Stimulated activated CD4-positive, alpha-beta T cell treated with anti-CD3 and anti-CD28 coated beads, Interleukin-4, amount 100 ng/mL, for 48 hours (primary cell): ENCODE results near the gene COIL.

ENCODE experiments used
- DNase-seq, 2 donors: peaks; one replicate each; pipeline ENCODE4 v3.0.0-alpha.2; 2020; ENCODE audit warnings: low read depth in 2 of 2

Gene COIL

DNA sequence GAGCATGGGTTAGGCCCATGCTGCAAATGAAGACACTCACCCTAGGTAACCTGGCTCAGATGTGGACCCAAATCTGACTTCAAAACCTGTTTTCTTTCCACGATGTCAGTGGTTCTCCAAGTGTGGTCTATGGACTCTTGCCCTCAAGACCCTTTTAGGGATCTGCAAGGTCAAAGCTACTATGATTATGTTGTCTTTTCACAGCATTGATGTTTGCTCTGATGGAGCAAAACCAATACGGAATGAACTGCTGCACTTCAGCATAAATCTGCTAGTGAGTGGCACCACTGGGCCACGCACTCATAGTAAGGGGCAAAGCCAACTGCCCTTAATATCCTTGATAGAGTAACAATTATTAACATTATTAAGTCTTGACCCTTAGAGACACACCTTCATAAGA lies 25.4 kb downstream of the COIL start:
- DNase-seq = no peak

DNA sequence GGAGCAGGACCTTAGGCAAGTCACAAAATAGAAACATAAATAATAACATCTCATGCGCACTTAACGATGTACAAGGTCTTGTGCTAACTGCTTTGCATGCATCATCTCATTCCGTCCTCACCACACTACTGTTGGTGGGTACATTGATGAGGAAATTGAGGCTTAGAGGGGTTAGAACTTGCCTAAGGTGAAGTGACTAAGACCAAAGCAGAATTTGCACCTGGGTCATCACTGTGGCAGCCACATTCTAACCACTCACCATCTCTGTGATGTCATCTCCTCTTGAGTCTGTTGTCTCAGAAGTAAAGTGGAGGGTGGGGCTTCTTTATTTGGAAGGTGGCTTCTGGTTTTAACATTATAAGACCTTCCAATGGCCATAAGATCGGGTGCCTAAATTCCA lies 26.6 kb downstream of the COIL start:
- no peak for DNase-seq

DNA sequence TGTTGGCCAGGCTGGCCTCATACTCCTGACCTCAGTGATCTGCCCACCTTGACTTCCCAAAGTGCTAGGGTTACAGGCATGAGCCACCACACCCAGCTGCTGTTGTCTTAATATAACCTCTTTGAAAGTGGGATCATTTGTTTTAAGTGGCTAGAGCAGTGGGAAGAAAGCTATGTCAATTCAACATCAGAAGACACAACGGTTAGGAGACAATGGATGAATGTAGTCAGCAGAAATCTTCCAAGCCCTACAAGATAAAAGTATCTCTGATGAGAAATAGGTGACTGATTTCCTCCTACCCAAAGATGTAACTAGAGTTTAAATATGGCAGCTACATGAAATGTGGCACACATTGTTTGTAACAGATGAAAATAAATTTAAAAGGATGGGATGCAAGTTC lies 27.0 kb downstream of the COIL start:
- DNase-seq = no peak

DNA sequence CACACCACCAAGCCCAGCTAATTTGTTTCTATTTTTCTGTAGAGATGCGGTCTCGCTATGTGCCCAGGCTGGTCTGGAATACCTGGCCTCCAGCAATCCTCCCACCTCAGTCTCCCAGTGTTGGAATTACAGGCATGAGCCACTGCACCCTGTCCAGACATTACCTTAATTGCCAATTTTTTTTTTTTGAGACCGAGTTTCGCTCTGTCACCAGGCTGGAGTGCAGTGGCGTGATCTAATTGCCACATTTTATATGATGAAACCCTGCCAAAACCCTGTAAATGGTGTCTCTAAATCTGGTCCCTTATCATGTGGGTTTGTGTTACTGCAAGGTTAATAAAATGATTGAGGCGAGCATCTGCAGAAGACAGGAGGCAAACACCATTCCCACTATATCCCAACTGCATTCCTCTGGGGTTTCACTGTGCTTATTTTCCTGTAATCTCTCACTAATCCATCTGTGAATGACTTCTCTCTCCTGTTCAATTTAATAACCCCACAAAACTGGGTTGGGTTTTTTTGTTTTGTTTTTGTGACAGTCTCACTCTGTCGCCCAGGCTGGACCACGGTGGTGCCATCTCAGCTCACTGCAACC lies 27.6 kb downstream of the COIL start:
- no peak for DNase-seq

DNA sequence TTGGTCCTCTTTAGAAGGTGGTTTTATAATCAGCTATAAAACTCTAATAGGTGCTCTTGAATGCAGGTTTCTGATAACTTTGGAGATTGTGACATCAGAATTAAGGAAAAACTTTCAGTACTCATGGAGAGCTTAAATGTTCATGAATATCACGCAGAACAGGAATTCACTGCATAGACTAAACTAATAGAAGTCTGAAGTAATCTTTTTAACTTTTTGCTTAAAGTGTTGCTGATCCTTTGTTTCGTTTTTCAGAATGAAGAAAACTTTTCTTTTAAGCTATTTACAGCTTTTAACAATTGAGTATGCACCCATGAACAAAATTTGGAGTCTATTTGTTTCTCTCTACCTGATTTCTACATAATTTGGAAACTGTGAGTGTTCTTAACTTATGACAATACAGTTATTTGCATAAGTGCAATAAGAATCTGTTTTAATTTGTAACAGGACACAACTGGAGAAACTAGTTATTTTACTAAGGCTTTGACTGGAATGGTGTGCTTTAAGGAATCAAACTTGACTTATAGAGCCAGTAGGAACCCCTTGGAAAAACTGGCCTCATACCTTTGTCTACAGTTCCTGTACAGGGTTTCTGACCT lies 30.0 kb downstream of the COIL start:
- DNase-seq = no peak

DNA sequence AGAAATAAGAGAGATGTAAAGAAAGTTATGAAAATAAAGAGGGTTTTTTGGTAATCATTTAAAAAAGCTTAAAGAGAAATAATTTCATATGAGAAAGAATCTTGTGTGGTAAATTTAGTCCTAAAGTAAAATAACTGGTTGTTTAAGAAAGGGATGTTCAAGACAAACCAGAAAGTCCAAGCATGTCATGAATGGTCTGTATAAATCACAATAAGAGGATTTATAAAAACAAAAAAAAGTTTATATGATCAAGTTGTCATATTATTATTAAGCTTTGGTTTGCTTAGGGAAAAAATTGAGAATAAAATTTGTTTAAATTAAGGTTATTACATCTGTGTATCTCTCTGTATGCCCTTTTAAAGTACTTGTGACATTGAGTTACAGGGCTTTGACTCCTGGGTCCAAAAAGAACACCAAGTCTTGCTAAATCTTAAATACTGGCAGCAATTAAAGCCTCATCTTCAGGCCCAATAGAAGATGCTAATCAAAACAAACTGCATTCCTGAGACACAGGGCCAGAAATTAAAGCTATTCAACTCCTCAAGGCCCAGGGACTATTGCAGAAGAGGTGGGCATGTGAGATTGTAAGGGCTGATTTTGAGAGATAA lies 31.4 kb downstream of the COIL start:
- DNase-seq = no peak

DNA sequence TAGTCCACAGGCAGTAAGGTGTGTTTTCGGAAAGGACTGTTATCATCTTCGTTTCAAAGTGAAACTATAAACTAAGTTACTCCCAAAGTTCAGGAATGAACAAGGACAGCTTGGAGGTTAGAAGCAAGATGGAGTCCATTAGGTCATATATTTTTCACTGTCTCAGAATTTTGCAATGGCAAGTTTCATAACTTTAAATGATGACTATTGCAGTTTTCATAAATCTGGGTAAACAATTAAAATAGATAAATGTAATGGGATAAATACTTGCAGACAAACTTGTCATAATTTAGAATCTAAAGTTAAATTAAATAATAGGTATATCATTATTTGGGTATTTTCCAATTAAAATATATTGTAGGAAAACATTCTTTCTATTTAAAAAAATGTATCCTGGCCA lies 32.3 kb downstream of the COIL start:
- no peak for DNase-seq

DNA sequence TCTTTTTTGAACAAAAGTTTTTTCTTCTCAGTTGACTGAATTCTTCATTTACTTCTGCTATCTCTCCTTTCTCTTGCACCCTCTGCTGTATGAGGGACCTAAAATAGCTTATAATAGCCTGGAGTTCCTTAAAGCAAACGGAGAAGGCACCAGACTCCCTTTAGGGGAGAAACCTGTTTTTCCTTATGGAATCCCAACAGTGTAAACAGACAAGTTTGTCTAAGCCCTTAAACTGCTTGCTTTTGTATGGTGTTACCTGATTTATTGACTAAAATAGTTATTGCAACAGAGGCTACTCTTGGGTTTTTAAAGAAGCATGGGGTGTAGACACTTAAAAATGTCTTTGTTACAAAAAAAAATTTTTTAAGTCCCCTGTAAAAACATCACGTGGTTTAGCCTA lies 34.1 kb downstream of the COIL start:
- DNase-seq = no peak

DNA sequence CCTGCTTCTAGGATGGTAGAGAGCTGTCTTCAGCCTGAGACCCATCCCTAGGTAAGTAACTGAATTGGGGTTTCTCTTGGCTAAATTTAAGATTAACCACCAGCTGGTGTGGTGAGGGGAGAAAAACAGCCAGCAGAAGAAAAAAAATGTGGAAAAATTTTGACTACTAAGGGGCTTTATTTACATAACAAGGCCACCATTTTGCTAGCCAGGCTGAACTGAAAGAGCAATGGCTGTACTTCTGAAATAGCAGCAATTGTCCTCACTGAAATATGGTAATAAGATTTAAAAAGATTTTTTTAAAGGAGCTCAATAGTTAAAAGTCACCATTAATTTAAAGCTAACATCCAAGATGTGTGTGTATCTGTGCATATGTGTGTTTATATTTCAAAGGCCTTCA lies 34.6 kb downstream of the COIL start:
- DNase-seq = no peak

DNA sequence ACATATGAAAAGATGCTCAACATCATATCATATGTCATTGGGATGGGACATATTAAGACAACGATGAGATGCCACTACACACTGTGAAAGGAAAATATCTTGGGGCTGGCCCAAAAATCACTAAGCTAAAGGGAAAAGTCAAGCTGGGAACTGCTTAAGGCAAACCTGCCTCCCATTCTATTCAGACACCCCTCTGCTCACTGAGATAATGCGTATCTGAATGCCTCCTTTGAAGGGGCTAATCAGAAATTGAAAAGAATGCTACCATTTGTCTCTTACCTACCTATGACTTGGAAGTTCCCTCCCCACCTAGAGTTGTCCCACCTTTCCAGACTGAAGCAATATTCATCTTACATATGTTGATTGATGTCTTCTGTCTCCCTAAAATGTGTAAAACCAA lies 35.8 kb downstream of the COIL start:
- no peak for DNase-seq

DNA sequence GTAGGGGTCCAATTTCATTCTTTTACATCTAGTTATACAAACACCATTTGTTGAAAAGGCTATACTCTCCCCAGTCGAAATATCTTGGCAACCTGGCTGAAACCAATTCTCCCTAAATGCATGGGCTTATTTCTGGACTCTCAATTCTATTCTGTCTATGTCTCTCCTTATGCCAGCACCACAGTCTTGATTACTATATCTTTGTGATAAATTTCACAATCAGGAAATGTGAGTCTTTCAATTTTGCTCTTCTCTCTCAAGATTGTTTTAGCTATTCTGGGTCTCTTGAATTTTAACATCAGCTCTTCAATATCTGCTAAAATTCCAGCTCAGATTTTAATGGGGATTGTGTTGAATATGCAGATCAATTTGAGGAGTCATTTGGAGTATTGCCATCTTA lies 41.1 kb downstream of the COIL start:
- DNase-seq = no peak

DNA sequence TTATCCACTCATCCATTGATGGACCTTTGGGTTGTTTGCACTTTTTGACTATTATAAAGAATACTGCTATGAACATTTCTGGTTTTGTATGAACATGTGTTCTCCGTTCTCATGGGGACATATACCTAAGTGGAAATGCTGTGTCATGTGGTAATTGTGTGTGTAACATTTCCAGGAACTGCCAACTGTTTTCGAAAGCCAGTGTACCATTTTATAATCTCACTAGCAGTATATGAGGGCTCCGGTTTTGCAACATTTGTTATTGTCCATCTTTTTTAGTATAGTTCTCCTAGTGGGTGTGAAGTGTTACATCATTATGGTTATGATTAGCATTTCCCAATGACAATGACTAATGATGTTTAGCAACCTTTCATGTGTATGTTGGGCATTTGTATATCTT lies 41.9 kb downstream of the COIL start:
- no peak for DNase-seq

DNA sequence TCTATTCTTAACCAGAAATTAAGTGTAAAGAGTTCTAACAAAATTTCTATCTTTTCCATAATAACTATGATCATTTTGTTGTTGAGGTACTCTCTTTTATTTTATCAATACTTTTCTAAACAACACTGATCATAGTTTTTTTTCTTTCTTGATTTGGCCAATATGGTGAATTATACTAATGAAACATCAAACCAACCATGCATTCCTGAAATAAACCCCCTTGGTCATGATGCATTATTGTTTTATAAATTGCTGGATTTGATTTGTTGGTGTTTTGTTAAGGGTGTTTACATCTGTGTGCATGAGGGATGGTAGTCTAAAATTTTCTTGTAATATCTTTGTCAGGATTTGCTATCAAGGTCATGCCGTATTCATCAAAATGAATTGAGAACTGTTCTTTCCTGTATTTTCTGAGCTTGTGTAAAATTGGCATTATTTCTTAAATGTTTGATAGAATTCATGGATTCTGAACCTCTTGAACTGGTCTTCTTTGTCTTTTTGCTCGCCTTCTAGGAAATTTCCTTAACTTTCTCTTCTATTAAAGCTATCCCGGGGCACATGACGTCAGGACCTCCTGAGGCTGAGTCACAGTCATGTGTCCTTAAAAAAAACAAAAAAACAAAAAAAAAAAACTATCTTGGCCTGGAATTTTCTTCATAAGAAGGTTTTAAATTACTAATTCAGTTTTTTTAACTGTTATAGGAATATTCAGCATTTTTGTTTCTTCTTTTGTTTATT lies 43.1 kb downstream of the COIL start:
- DNase-seq = no peak

DNA sequence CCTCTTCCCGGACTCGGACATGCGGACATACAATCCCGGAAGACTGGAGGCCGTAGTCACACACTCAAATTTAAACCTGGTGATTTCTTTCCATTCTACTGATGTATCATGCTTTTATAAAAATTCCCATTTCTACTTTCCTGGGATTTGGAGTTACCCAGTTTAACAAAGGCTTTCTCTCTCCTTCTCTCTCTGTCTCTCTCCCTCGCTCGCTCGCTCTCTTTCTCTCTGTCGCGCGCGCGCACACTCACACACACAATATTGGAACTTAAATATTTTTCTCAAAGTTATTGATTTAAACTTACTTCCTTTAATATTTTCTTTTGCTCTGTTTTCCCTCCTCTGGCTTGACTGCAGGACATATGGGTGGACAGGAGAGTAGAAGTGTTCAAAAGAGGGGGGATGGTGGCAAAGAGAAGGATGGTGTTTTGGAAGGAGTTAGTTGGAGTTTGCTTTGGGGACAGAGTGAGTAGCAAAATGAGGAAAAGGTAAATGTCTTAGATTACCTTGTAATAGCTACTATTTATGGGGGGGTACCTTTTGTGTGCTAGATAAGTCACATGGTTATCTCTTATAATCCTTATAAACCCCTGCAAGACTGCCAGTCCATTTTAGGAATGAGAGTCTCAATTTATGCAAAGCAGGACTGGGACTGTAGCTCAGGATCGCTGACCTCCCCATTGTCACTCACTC lies 46.1 kb downstream of the COIL start:
- DNase-seq = no peak

DNA sequence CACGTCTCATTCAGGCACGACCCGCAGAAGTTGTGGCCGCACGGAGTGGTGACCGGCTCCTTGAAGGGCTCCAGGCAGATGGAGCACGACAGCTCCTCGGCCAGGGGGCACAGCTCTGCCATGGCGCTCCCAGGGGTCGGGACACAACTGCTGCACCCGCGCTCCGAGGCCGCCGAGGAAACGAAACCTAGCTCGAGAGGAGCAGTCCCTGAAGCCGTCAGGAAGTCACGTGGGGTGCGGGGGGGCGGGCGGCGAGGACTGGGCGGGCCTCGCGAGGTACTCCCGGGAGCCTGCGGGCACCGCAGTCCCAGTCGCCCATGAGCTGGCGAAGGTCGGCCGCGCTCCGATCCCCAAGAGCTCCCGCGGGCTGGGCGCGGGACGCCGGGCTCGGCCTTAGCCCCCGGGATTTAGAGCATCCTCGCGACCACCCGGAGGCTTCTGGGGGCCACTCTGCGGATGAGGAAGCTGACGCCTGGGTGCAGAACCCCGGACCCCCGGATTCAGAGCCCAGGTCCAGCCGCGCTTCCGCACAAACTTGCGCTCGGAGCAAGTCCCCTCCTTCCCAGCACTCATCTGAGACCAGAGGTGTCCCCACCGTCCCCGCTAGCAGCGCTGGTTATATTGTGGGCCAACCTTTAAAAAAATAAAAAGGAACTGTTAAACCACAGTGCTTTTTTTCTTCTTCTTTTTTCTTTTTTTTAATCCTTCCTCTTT lies 46.8 kb downstream of the COIL start, which contains the start of gene TRIM25:
TRIM25 (minus strand) TSS at position 183 of the 714 bp plus-strand sequence; CDS start at position 122, 61 bp downstream.
- DNase-seq = peak; percentile 87 to 91

DNA sequence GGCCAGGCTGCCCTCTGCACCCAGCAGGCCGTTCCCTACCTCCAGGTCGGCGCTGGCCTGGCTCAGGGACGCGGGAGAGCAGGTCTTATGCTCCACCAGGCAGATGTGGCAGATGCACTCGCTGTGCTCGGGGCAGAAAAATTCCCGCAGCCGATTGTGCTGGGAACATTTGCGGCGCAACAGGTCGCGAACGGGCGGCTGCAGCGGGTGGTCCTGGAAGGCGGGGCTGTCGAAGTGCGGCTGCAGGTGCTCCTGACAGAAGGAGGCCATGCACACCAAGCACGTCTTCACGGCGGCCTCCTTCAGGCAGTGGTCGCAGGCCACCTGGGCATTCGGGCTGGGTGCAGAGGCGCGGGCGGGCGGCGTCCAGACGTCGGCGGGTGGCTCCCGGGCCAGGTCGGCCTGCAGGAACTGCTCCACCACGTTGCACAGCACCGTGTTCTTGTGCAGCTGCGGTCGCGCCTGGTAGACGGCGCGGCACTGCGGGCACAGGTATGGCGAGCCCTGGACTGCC lies 47.4 kb downstream of the COIL start:
- DNase-seq = no peak

DNA sequence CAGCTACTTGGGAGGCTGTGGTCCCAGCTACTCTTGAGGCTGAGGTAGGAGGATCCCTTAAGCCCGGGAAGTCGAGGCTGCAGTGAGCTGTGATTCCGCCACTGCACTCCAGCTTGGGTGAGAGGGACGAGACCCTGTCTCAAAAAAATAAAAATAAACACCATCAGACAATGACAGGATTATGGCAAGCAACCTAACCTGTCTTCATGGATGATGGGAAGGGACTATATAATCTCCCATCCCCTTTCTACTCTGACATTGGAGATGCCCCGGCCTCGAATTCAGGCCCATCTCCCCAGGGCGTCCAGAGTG lies 47.9 kb downstream of the COIL start:
- DNase-seq = no peak

DNA sequence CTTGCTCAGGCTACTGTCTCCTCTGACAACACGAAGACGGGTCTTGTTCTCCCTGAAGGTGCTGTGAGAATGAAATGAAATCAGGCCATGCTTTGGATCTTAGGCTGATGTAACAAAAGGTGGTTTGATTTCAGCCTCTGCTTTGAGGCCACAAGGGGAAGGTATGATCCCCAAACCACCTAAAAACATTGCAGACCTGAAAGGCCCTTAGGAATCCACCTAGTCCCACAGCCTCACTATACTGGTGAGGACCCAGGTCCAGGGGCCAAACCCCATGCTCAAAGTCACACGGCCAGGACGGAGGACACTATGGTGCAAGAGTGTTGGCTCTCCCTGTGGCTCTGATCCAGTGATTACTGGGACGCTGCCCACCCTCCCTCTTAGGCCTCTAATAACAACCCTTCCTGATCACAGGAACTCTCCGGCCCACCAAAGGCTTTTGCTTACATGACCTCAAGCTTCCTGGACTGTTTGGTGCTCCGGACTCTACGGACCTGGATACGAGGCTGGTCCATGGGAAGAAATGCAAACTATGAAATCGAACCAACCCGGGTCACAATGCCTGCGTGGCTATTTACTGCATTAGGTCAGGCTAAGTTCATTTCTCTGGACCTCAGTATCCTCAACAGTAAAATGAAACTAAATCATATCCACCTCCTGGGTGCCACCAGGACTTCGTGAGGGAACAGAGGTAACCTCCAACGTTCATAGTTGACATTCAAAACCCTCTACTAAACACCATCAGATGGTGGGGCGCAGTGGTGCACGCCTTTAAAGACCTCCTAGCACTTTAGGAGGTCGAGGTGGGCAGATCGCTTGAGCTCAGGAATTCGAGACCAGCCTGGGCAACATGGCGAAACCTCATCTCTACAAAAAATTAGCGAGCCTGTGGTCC lies 48.5 kb downstream of the COIL start:
- DNase-seq = no peak

DNA sequence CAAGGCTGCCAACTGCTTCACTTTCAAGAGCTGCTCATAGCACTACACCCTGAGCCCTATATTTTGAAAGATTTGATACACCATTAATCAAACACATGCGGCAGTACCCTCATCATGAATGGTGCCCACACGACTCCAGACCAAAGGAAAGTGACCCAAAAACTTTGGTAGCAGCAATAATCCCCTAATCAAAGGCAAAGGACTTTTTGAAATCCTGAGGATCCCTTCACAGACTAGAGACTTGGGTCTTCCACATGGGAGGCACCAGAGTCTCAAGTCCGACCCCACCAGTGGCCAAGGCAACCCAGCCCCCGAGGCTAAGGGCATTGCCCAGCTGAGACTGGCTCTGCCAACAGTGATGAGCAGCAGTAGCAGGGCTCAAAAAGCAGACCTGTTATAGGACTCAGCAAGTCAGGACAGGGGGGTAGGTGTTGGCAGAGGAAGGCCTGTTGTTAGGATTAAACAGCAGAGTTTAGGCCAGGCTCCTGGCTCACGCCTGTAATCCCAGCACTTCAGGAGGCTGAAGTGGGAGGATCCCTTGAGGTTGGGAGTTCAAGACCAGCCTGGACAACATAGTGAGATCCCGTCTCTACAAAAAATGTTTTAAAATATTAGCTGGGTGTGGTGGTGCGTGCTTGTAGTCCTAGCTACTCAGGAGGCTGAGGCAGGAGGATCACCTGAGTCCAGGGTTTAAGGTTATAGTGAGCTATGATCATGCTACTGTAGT lies 50.2 kb downstream of the COIL start:
- DNase-seq = no peak
